Suprapubic skin (tissue), 4 donors: ENCODE measurements around the gene CYB5A. TPM values are rescaled to one million over a fixed set of nuclear protein-coding genes. Genes with fewer than 3 reads are reported as not detected.

Source experiments
- DNase-seq, 2 donors: peaks; one replicate each; pipeline ENCODE4 v3.0.0-alpha.2; 2019; ENCODE audit warnings: low spot score in 2 of 2
- H3K27ac ChIP-seq: fragments of 200-600 bp; sonication (generic); one replicate; pipeline ENCODE4 v1.5.1; 2019
- H3K27me3 ChIP-seq: fragments of 200-600 bp; sonication (generic); one replicate; pipeline ENCODE4 v1.5.1; 2019
- H3K36me3 ChIP-seq: fragments of 200-600 bp; sonication (generic); one replicate; pipeline ENCODE4 v1.5.1; 2019
- H3K4me1 ChIP-seq: fragments of 200-600 bp; sonication (generic); one replicate; pipeline ENCODE4 v1.5.1; 2019
- H3K4me3 ChIP-seq: fragments of 200-600 bp; sonication (generic); one replicate; pipeline ENCODE4 v1.5.1; 2019; ENCODE audit warnings: mild to moderate bottlenecking
- H3K9me3 ChIP-seq: fragments of 200-600 bp; sonication (generic); one replicate; pipeline ENCODE4 v1.5.1; 2019
- EP300 ChIP-seq: sonication (generic); formaldehyde crosslinking; IDR thresholded peaks from one replicate; pipeline ENCODE4 v1.6.1; 2017; ENCODE audit warnings: antibody characterized with exemption
- POLR2A ChIP-seq, 2 donors: fragments of 450-650 bp; IDR thresholded peaks; one replicate each; pipeline ENCODE4 v1.6.1; 2017; ENCODE audit warnings: antibody characterized with exemption in 2 of 2, mild to moderate bottlenecking in 2 of 2, moderate library complexity in 2 of 2
- POLR2AphosphoS5 ChIP-seq, 3 donors: sonication (generic); formaldehyde crosslinking; IDR thresholded peaks; one replicate each; pipeline ENCODE4 v1.6.1; 2017; ENCODE audit warnings: antibody characterized with exemption in 3 of 3
- WGBS: methylation state at CpG from one replicate; pipeline ENCODE4 v1.1.5; 2018; 5-methylcytosine and 5-hydroxymethylcytosine counted together
- total RNA-seq, 4 donors: library from RNA; depleted of rRNA; stranded (reverse); fragments of >200 nt; gene quantifications; one replicate each; pipeline ENCODE4 v1.1.0, GENCODE V29; 2016
- TF ChIP-seq, protein P1 (sequence below), 2 donors: fragments of 200-600 bp in 1 of 2; fragments of 450-650 bp in 1 of 2; sonication (generic) in 1 of 2; IDR thresholded peaks; one replicate each; pipeline ENCODE4 v1.5.1; 2016 to 2019; ENCODE audit warnings: antibody characterized with exemption in 2 of 2, mild to moderate bottlenecking in 1 of 2, moderate library complexity in 1 of 2

The CYB5A gene
- total RNA-seq, 4 donors from 2014 or later, result 103 to 258 (median 147) TPM

DNA sequence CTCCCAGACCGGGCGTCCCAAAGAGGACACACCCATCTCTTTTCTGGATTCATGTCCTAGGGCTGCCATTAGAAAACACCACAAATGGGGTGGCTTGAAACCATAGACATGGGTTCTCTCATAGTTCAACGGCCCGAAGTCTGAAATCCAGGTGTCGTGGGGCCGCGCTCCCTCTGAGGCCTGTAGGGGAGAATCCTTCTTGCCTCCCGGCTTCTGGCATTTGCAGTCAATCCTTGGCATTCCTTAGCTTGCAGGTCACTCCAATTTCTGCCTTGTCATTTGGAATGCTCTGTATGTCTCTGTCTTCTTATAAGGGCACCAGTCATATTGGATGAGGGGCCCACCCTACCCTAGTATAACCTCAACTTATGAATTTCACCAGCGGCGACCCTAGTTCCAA lies 65.1 kb downstream of the CYB5A start:
- 93% methylated on average over 10 of the region's 10 CpGs for WGBS
- no peaks in the 10 kb centered on the region for H3K9me3 ChIP-seq
- no peak overlapping the region for H3K4me3 ChIP-seq
- H3K36me3 ChIP-seq, result no peaks in the 10 kb centered on the region
- TF ChIP-seq, protein P1, sequence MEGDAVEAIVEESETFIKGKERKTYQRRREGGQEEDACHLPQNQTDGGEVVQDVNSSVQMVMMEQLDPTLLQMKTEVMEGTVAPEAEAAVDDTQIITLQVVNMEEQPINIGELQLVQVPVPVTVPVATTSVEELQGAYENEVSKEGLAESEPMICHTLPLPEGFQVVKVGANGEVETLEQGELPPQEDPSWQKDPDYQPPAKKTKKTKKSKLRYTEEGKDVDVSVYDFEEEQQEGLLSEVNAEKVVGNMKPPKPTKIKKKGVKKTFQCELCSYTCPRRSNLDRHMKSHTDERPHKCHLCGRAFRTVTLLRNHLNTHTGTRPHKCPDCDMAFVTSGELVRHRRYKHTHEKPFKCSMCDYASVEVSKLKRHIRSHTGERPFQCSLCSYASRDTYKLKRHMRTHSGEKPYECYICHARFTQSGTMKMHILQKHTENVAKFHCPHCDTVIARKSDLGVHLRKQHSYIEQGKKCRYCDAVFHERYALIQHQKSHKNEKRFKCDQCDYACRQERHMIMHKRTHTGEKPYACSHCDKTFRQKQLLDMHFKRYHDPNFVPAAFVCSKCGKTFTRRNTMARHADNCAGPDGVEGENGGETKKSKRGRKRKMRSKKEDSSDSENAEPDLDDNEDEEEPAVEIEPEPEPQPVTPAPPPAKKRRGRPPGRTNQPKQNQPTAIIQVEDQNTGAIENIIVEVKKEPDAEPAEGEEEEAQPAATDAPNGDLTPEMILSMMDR (IDR thresholded peaks at IDR 0.05), result no peak
- TF ChIP-seq POLR2AphosphoS5 (IDR thresholded peaks at IDR 0.05) (no peak), POLR2A (IDR thresholded peaks at IDR 0.05) (no peak), EP300 (no peak)
- no peak overlapping the region for H3K27ac ChIP-seq
- DNase-seq, result no peak
- H3K4me1 ChIP-seq, result peaks cover 5% of the 10 kb centered on the region
- H3K27me3 ChIP-seq, result no peaks in the 10 kb centered on the region

DNA sequence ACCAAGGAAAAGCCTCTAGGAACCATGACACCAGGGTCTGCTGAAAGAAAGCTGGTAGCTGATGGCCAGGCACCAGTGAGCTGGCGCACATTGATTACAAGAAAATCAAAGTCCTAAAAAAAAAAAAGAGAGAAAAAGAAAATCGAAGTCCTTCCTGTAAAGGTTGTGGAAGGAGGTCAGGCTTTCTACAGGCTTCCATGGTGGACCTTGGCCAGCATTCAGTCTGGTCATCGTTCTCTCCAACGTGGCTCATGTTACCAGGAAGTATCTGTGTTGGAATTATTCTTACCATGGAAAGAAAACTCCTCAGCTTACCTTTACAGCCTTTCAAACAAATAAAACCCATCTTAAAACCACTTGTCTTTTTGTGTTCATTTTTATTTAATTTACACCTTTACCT lies 65.6 kb downstream of the CYB5A start:
- no peak overlapping the region for H3K27ac ChIP-seq

DNA sequence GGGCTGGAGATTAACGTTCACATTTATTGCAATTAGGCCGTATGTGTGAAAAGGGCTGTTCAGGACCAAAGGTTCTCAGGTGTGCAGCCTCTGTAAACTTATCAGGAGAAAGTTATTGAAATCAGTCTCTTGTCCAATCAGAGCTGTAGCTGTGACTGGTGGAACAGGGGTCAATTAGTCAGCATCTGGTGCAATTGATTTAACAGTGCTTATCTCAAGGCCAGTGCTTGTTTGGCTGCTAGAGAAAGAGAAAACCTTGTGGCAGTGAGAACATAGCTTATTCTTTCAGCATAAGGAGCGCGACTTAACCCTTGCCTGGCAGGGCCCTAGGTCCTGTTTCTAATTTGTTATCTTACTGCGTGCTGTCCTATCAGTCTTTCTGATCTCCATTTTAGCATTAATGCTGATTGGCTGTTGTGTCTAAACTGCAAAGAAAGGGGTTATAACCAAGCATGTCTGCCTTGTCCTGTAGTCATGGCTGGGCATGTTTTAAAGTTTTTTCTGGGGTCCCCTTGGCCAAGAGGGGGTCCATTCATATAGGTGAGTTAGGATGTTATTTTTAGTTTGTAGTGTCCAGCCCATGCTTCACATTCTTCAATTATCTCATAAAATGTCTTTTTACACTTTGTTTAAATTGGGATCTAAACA lies 66.4 kb downstream of the CYB5A start:
- TF ChIP-seq POLR2AphosphoS5 (IDR thresholded peaks at IDR 0.05), result no peak
- TF ChIP-seq EP300, result no peak
- TF ChIP-seq POLR2A (IDR thresholded peaks at IDR 0.05), result no peak
- TF ChIP-seq, protein P1 (IDR thresholded peaks at IDR 0.05), result no peak
- Histone ChIP-seq H3K27ac (no peak overlapping the region), H3K27me3 (no peaks in the 10 kb centered on the region), H3K9me3 (no peaks in the 10 kb centered on the region), H3K4me1 (no peaks in the 10 kb centered on the region), H3K4me3 (no peak overlapping the region), H3K36me3 (no peaks in the 10 kb centered on the region)
- DNase-seq, result no peak
- WGBS, result 63% methylated on average over 5 of the region's 5 CpGs

More for the DNA sequence above, 65.6 kb downstream of the CYB5A start:
- no peaks in the 10 kb centered on the region for H3K36me3 ChIP-seq
- WGBS, result 82% methylated on average over 4 of the region's 4 CpGs
- H3K9me3 ChIP-seq, result no peaks in the 10 kb centered on the region
- TF ChIP-seq, protein P1 (IDR thresholded peaks at IDR 0.05), result no peak
- TF ChIP-seq POLR2A (IDR thresholded peaks at IDR 0.05), result no peak
- no peak for TF ChIP-seq EP300
- TF ChIP-seq POLR2AphosphoS5 (IDR thresholded peaks at IDR 0.05), result no peak
- H3K4me3 ChIP-seq, result no peak overlapping the region
- DNase-seq, result no peak
- no peaks in the 10 kb centered on the region for H3K4me1 ChIP-seq
- H3K27me3 ChIP-seq, result no peaks in the 10 kb centered on the region

- TF ChIP-seq, protein P1 (IDR thresholded peaks at IDR 0.05), result no peak
- TF ChIP-seq POLR2A (IDR thresholded peaks at IDR 0.05) (no peak), POLR2AphosphoS5 (IDR thresholded peaks at IDR 0.05) (no peak), EP300 (no peak)
- H3K27me3 ChIP-seq, result no peaks in the 10 kb centered on the region
- DNase-seq, result no peak
- H3K4me3 ChIP-seq, result no peak overlapping the region
- H3K4me1 ChIP-seq, result no peaks in the 10 kb centered on the region
- no peaks in the 10 kb centered on the region for H3K9me3 ChIP-seq
- WGBS, result 74% methylated on average over 7 of the region's 7 CpGs
- H3K36me3 ChIP-seq, result no peaks in the 10 kb centered on the region
- H3K27ac ChIP-seq, result no peak overlapping the region
Observed at GRCh38 chr18:74222710-74223494, 68.9 kb downstream of the CYB5A start.

DNA sequence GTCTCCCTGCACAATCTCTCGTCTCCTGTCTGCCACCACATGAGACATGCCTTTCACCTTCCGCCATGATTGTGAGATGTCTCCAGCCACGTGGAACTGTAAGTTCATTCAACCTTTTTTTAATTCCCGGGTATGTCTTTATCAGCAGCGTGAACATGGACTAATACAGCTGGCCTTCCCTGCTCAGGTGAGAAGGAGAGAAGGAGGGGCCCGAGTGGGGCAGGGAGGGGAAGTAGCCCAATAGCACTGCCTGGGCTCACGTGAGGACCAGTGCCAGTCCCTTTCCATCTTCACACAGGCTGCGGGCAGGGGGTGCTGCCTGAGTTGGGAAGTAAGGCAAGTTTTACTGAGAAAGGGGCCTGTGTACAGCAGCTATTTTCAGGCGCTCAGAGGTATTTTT lies 70.7 kb downstream of the CYB5A start:
- TF ChIP-seq POLR2AphosphoS5 (IDR thresholded peaks at IDR 0.05) (no peak), POLR2A (IDR thresholded peaks at IDR 0.05) (no peak), EP300 (no peak)
- TF ChIP-seq, protein P1 (IDR thresholded peaks at IDR 0.05), result no peak
- Histone ChIP-seq H3K27ac (no peak overlapping the region), H3K4me1 (peaks cover 7% of the 10 kb centered on the region), H3K27me3 (no peaks in the 10 kb centered on the region), H3K4me3 (no peak overlapping the region), H3K9me3 (no peaks in the 10 kb centered on the region), H3K36me3 (no peaks in the 10 kb centered on the region)
- 91% methylated on average over 9 of the region's 9 CpGs for WGBS
- no peak for DNase-seq
